ENCODE results near the gene KIF20A. TPM values are rescaled to one million over a fixed set of nuclear protein-coding genes. Genes with fewer than 3 reads are reported as not detected.

Gene KIF20A
- total RNA-seq, 1 experiment from 2014 or later, result 67.1 TPM

DNA sequence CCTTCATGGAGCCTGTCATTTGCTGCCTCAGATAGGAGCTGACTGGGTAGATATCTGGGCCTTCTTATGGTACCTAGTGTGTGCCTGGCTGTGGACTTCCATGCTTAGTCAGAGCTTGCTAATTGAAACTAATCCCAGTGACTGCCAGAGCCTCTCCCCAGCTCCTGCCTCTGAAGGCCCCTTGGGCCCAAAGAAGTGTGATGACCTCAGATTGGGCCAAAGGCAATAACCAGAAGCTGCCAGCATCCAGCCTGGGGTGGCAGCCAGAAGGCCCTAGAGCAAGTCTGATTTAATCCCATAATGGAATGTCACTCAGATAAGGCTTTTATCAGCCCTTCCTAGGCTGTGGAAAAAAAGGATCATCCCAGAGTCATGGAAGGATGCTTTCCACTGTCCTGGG lies 51.3 kb downstream of the KIF20A start:
- Histone ChIP-seq H2BK20ac (ENCODE audit: low read depth, low read length, poor library complexity, severe bottlenecking) (no peak overlapping the region), H4K20me1 (ENCODE audit: control insufficient read depth, insufficient read depth, insufficient read length) (no peaks in the 10 kb centered on the region), H4K5ac (ENCODE audit: insufficient read length, low read depth, low read length) (no peak overlapping the region), H2AK5ac (ENCODE audit: insufficient read length, low read length) (no peak overlapping the region), H3K56ac (ENCODE audit: insufficient read length, low read depth, low read length) (no peak overlapping the region), H2BK5ac (ENCODE audit: insufficient read length, low read length) (no peak overlapping the region), H4K91ac (ENCODE audit: insufficient read length, low read depth, low read length) (no peak overlapping the region), H2AFZ (ENCODE audit: low read length) (no peak overlapping the region), H3K18ac (ENCODE audit: insufficient read length, low read depth, low read length) (no peak overlapping the region), H3K4me2 (ENCODE audit: insufficient read depth, insufficient read length, low read length) (no peak overlapping the region), H3K27me3 (ENCODE audit: insufficient read depth, low read length) (no peaks in the 10 kb centered on the region), H3K79me2 (ENCODE audit: insufficient read depth, low read length) (no peaks in the 10 kb centered on the region), H3K23me2 (ENCODE audit: insufficient read length, low read depth, low read length, poor library complexity, severe bottlenecking) (no peaks in the 10 kb centered on the region), H3K9ac (ENCODE audit: extremely low read depth, insufficient read length, low read length) (no peak overlapping the region), H3T11ph (ENCODE audit: low read length) (no peak overlapping the region), H3K4me1 (ENCODE audit: insufficient read depth, low read length) (no peaks in the 10 kb centered on the region), H3K79me1 (ENCODE audit: insufficient read depth, low read depth, low read length, poor library complexity, severe bottlenecking) (no peaks in the 10 kb centered on the region), H2BK15ac (ENCODE audit: low read depth, low read length) (no peak overlapping the region), H3K27ac (ENCODE audit: insufficient read length, low read depth, low read length) (no peak overlapping the region), H4K8ac (replicated peaks; ENCODE audit: insufficient read length, low read depth, low read length) (no peak overlapping the region), H2BK120ac (ENCODE audit: low read depth, low read length, poor library complexity, severe bottlenecking) (no peak overlapping the region), H3K4ac (ENCODE audit: low read depth, low read length) (no peak overlapping the region), H3K23ac (ENCODE audit: insufficient read length, low read depth, low read length) (no peak overlapping the region), H3K14ac (ENCODE audit: insufficient read depth, low read length) (no peak overlapping the region), H2BK12ac (ENCODE audit: insufficient read length, low read depth, low read length) (no peak overlapping the region), H3K9me3 (ENCODE audit: control insufficient read depth, low read depth, low read length) (no peaks in the 10 kb centered on the region)
- Mint-ChIP-seq H3K9me3 (peaks cover 7 to 12% of the 10 kb centered on the region in 2 experiments), H3K36me3 (ENCODE audit: insufficient read depth in 1 of 3, low read depth in 3 of 3) (peaks cover 0 to 2% (median 0%) of the 10 kb centered on the region in 3 experiments; a peak in 2 of 7 replicates), H3K27ac (no peak overlapping the region), H3K4me1 (no peaks in the 10 kb centered on the region), H3K27me3 (ENCODE audit: low read depth) (peaks cover 2% of the 10 kb centered on the region; the same call in 1 of the 2 replicates), H3K4me3 (no peak overlapping the region)
- no peak for DNase-seq
- TF ChIP-seq, protein P1, sequence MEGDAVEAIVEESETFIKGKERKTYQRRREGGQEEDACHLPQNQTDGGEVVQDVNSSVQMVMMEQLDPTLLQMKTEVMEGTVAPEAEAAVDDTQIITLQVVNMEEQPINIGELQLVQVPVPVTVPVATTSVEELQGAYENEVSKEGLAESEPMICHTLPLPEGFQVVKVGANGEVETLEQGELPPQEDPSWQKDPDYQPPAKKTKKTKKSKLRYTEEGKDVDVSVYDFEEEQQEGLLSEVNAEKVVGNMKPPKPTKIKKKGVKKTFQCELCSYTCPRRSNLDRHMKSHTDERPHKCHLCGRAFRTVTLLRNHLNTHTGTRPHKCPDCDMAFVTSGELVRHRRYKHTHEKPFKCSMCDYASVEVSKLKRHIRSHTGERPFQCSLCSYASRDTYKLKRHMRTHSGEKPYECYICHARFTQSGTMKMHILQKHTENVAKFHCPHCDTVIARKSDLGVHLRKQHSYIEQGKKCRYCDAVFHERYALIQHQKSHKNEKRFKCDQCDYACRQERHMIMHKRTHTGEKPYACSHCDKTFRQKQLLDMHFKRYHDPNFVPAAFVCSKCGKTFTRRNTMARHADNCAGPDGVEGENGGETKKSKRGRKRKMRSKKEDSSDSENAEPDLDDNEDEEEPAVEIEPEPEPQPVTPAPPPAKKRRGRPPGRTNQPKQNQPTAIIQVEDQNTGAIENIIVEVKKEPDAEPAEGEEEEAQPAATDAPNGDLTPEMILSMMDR (conservative IDR thresholded peaks at IDR 0.05), result no peak

Data from H9 (cell line).